HFF-Myc (cell line): Measurements from ENCODE around the gene LEPROT.

Source experiments
- DNase-seq: peaks from one replicate; pipeline ENCODE4 v3.0.0-alpha.2; 2011; ENCODE audit warnings: low read depth; ENCODE audit errors: extremely low read depth
- H3K4me3 ChIP-seq: replicated peaks from 2 replicates; pipeline ENCODE4 v1.5.1; 2011; ENCODE audit warnings: low read depth, mild to moderate bottlenecking, control low read depth, low read length
- TF ChIP-seq, protein P1 (sequence below): IDR thresholded peaks from 2 replicates; pipeline ENCODE4 v1.5.1; 2012; ENCODE audit warnings: mild to moderate bottlenecking, low read depth, low read length, control low read depth; ENCODE audit errors: missing control alignments

The LEPROT gene

DNA sequence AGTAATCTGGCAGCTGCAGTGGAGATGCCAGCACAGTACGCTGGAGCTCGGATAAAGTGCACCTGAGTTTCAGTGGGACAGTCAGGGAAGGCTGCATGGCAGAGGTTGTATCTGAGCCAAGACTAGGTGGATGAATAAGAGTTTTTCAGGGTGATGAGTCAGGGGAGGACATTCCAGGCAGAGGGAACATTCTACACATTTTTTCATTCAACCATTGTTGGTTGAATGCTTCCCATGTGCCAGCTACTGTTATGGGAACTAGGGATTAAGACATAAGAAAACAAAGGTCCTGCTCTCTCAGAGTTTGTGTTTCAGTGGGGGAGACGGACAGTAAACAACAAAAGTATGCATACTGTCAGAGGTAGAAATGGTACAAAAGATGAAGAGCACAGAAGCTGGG, 5.2 kb downstream of the LEPROT start:
- TF ChIP-seq, protein P1, sequence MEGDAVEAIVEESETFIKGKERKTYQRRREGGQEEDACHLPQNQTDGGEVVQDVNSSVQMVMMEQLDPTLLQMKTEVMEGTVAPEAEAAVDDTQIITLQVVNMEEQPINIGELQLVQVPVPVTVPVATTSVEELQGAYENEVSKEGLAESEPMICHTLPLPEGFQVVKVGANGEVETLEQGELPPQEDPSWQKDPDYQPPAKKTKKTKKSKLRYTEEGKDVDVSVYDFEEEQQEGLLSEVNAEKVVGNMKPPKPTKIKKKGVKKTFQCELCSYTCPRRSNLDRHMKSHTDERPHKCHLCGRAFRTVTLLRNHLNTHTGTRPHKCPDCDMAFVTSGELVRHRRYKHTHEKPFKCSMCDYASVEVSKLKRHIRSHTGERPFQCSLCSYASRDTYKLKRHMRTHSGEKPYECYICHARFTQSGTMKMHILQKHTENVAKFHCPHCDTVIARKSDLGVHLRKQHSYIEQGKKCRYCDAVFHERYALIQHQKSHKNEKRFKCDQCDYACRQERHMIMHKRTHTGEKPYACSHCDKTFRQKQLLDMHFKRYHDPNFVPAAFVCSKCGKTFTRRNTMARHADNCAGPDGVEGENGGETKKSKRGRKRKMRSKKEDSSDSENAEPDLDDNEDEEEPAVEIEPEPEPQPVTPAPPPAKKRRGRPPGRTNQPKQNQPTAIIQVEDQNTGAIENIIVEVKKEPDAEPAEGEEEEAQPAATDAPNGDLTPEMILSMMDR, result no peak
- no peak overlapping the region for H3K4me3 ChIP-seq
- DNase-seq, result peak; percentile 58

DNA sequence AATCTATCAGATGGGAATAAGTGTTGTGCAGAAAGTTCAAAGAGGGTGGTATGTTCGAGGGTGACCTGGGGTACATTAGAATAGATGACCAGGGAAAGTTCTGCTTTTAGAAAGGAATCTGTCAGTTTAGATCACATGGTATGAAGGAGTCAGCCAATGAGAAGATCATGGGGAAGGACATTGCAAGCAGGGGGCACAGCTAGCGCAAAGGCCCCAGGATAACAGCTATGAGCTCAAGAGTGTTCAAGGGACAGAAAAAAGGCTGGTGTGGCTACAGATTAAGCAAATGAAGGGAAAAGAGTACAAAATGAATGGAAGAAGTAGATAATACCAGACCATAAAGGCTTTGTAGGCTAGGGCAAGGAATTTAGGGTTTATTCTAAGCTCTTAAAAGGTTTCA, 8.6 kb downstream of the LEPROT start:
- TF ChIP-seq, protein P1, result no peak
- DNase-seq, result no peak
- H3K4me3 ChIP-seq, result no peak overlapping the region

DNA sequence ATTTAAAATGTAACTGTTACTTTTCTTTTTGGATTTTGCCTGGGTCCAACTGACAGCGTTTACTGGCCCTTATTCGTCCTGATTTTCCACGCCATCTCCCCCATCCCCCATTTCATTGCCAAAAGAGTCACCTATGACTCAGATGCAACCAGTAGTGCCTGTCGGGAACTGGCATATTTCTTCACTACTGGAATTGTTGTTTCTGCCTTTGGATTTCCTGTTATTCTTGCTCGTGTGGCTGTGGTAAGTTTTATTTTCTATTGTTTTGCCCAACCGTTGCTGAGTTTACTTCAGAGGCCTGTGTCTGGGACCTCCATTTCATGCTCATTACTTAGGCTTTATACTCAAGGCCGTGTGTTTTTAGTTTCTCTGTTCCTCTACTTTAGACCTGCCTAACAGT, 9.3 kb downstream of the LEPROT start:
- no peak for DNase-seq
- H3K4me3 ChIP-seq, result no peak overlapping the region
- TF ChIP-seq, protein P1, result no peak

DNA sequence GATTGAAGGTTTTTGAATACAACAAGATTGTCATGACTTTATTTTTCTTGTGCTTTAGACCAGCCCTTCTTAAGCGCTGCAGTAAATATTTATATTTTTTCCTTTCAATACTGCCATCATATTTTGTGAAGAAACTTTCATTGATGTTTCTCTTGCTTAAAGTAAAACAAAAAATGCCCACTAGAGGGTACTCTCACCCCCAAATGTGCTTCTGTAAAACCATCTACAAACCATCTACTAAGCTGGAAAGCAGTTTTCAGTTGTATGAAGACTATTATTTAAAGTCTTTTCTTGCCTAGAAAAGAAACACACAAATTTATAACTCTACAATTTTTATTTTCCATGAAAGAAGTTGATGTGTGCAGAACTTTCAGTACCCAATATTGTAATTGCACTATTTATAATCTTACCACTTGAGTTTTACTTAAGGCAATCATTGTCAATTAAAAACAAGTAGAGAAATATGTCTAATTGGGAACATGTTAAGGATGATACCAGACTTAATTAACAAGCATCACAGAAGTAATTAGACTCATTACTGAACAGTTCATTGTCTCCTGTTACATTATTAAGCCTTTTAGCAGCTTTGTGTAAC, 10.7 kb downstream of the LEPROT start:
- TF ChIP-seq, protein P1, result peak; percentile 43
- no peak overlapping the region for H3K4me3 ChIP-seq
- DNase-seq, result no peak

DNA sequence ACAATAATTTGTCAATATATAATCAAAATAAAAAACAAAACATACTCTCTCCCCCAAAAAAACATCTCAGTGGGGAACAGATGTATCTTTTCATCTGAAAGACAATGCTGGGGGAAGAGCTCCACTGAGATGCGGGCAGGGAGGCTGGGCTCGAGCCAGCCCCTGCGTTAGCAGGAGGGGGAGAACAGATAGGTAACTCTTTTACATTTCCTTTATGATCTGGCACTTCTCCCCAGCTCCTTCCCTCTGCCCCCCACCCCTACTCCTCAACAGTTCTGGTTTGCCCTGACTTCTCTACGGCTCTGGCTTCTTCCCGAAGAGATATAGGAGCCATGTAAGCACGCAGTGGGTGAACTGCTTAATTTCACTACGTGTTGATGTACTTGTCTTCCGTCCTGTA, 12.4 kb downstream of the LEPROT start:
- TF ChIP-seq, protein P1, result no peak
- DNase-seq, result no peak
- H3K4me3 ChIP-seq, result no peak overlapping the region

DNA sequence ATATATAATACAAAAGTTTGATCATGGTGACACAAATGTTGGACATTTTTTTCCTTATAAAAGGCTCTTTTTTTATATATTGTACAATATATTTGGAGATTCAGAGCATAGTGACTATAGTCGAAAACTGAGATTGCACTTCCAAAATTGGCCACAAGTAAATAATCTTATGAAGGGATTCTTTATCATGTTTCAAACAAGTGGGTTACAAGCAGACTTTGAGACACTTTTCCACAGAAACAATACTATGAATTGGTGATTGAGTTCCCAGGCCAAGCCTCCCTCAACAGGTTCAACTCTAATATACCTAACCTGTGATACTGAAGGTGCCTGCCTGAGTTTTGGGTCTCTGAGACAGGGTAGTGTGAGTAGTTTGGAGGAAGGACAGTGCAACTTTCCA, 13.8 kb downstream of the LEPROT start:
- no peak overlapping the region for H3K4me3 ChIP-seq
- TF ChIP-seq, protein P1, result no peak
- DNase-seq, result no peak

DNA sequence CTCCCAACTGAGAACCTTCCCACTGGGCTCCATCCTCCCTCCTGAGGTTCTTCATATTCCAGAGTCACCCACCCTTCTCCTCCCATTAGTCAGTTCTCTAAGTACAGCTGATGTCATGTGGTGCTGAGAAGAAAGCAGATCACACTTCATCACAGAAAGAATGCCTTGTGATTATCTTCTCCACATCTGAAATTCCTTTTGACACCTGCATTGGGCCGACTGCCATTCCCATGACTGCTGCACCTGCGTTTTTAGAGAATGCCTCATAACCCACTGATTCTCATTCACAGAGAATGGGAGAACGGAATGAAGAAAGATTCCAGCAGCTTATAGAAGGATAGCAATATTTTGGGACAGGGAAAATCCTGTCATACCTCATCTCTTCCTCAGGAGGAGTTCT, 14.3 kb downstream of the LEPROT start:
- DNase-seq, result no peak
- TF ChIP-seq, protein P1, result no peak
- H3K4me3 ChIP-seq, result no peak overlapping the region
